HG03521 (cell line): ENCODE data around the gene MECP2.
"Not testable (repeated sequence)": the region's sequence is repeated elsewhere in the genome, so short reads cannot be mapped to it uniquely, and the experiment has no call there.

ENCODE experiments used
- ATAC-seq: cut with Tn5 transposase; IDR thresholded peaks from one replicate; pipeline ENCODE4 v1.9.1; 2021; ENCODE audit warnings: mild to moderate bottlenecking, moderate library complexity; ENCODE audit not compliant: unreplicated experiment

Gene MECP2

GRCh38 chrX:154097589-154098541 is at the start of gene MECP2:
TSS of gene MECP2 (minus strand) at chrX:154097717.
- ATAC-seq = peak; percentile 90

GRCh38 chrX:154144010-154144409 is 46.5 kb upstream of the MECP2 start, which contains the start of gene OPN1LW:
TSS of gene OPN1LW (plus strand) at chrX:154144243. CDS start at chrX:154144284, 41 bp downstream.
- ATAC-seq = not testable (repeated sequence)

- ATAC-seq = no peak
Measured at GRCh38 chrX:154142950-154143745, 45.6 kb upstream of the MECP2 start.

GRCh38 chrX:154142386-154142785 is 44.9 kb upstream of the MECP2 start:
- no peak for ATAC-seq

- no peak for ATAC-seq
Measured at GRCh38 chrX:154140742-154141141, 43.2 kb upstream of the MECP2 start.

GRCh38 chrX:154140206-154140605 is 42.7 kb upstream of the MECP2 start:
- ATAC-seq = no peak

GRCh38 chrX:154138857-154139256 is 41.3 kb upstream of the MECP2 start:
- ATAC-seq = no peak

GRCh38 chrX:154136627-154137161 is 39.2 kb upstream of the MECP2 start:
- no peak for ATAC-seq

GRCh38 chrX:154135458-154136229 is 38.1 kb upstream of the MECP2 start:
- no peak for ATAC-seq

- ATAC-seq = no peak
Measured at GRCh38 chrX:154132366-154132765, 34.8 kb upstream of the MECP2 start.

GRCh38 chrX:154131955-154132354 is 34.4 kb upstream of the MECP2 start:
- ATAC-seq = no peak

- ATAC-seq = no peak
Measured at GRCh38 chrX:154126101-154126500, 28.6 kb upstream of the MECP2 start.

- ATAC-seq = no peak
Measured at GRCh38 chrX:154125391-154126040, 28.0 kb upstream of the MECP2 start.

GRCh38 chrX:154123241-154124219 is 26.0 kb upstream of the MECP2 start:
- no peak for ATAC-seq

GRCh38 chrX:154121961-154122360 is 24.4 kb upstream of the MECP2 start:
- no peak for ATAC-seq

GRCh38 chrX:154121207-154121606 is 23.7 kb upstream of the MECP2 start:
- ATAC-seq = no peak

- ATAC-seq = no peak
Measured at GRCh38 chrX:154120567-154120966, 23.1 kb upstream of the MECP2 start.

- ATAC-seq = no peak
Measured at GRCh38 chrX:154117566-154117965, 20.0 kb upstream of the MECP2 start.
